BLaER1 treated with 17β-estradiol and CSF1 and Interleukin-3, amounts not matched to agents 10 nM and 100 nM (cell line): ENCODE data around the gene ACMSD.
A peak's percentile ranks its signal among the peaks of the same experiment; 100 is the strongest.

Source experiments
- H3K27ac ChIP-seq, 11 experiments: shearing (Covaris generic); formaldehyde crosslinking; 2 replicates each; pipeline ENCODE4 v1.8.1; 2022
- H3K27me3 ChIP-seq, 11 experiments: shearing (Covaris generic); formaldehyde crosslinking; 2 replicates each; pipeline ENCODE4 v1.8.1; 2022
- H3K36me3 ChIP-seq, 11 experiments: shearing (Covaris generic); formaldehyde crosslinking; 2 replicates each; pipeline ENCODE4 v1.8.1; 2022
- H3K4me1 ChIP-seq, 10 experiments: shearing (Covaris generic); formaldehyde crosslinking; 2 replicates each; pipeline ENCODE4 v1.8.1; 2022
- H3K4me2 ChIP-seq, 11 experiments: shearing (Covaris generic); formaldehyde crosslinking; 2 replicates each; pipeline ENCODE4 v1.8.1; 2022
- H3K4me3 ChIP-seq, 10 experiments: shearing (Covaris generic); formaldehyde crosslinking; 2 replicates each; pipeline ENCODE4 v1.8.1; 2022
- H3K9ac ChIP-seq, 11 experiments: shearing (Covaris generic); formaldehyde crosslinking; 2 replicates each; pipeline ENCODE4 v1.8.1; 2022
- H3K9me3 ChIP-seq, 11 experiments: shearing (Covaris generic); formaldehyde crosslinking; replicated peaks in 1 of 11; 2 replicates each; pipeline ENCODE4 v1.8.1; 2022
- H4K20me1 ChIP-seq, 11 experiments: shearing (Covaris generic); formaldehyde crosslinking; 2 replicates each; pipeline ENCODE4 v1.8.1; 2022
- Cebpa-rat ChIP-seq, 11 experiments: shearing (Covaris generic); IDR thresholded peaks; 2 replicates each; pipeline ENCODE4 v1.8.1; 2022

Gene ACMSD

GRCh38 chr2:134924912-134925311 is 86.5 kb downstream of the ACMSD start:
- Histone ChIP-seq H3K27ac (no peak overlapping the region), H3K4me2 (peak overlapping the region in 4 of 11 experiments; percentile 19 to 70 (median 48); a peak in 5 of 22 replicates)

GRCh38 chr2:134926231-134926931 is 88.0 kb downstream of the ACMSD start:
- H3K9ac ChIP-seq: no peak overlapping the region
- H3K4me2 ChIP-seq: peak overlapping the region in 8 of 11 experiments; percentile 6 to 70 (median 27); a peak in 17 of 22 replicates
- no peaks in the 10 kb centered on the region for H3K27me3 ChIP-seq
- H3K36me3 ChIP-seq: peaks cover 50 to 100% (median 97%) of the 10 kb centered on the region in 11 experiments
- no peak for TF ChIP-seq Cebpa-rat (IDR thresholded peaks at IDR 0.05)
- H3K27ac ChIP-seq: peak overlapping the region in 2 of 11 experiments; percentile 1 to 17; a peak in 2 of 22 replicates
- H3K4me1 ChIP-seq: peaks cover 12 to 70% (median 24%) of the 10 kb centered on the region in 10 experiments
- H3K4me3 ChIP-seq: no peak overlapping the region
- peaks cover 98 to 100% (median 100%) of the 10 kb centered on the region in 11 experiments for H4K20me1 ChIP-seq
- H3K9me3 ChIP-seq: peaks cover 0 to 17% (median 8%) of the 10 kb centered on the region in 11 experiments; a peak in 8 of 22 replicates

More at GRCh38 chr2:134924912-134925311, 86.5 kb downstream of the ACMSD start:
- Histone ChIP-seq H3K4me3 (no peak overlapping the region), H3K9ac (no peak overlapping the region), H3K27me3 (no peaks in the 10 kb centered on the region), H3K9me3 (peaks cover 0 to 17% (median 5%) of the 10 kb centered on the region in 11 experiments; a peak in 8 of 22 replicates), H3K36me3 (peaks cover 52 to 100% (median 87%) of the 10 kb centered on the region in 11 experiments), H3K4me1 (peaks cover 20 to 80% (median 35%) of the 10 kb centered on the region in 10 experiments), H4K20me1 (peaks cover 96 to 100% (median 100%) of the 10 kb centered on the region in 11 experiments)
- TF ChIP-seq Cebpa-rat (IDR thresholded peaks at IDR 0.05): no peak

- peak in 1 of 11 experiments; percentile 61; a peak in 1 of 22 replicates for TF ChIP-seq Cebpa-rat (IDR thresholded peaks at IDR 0.05)
- H3K4me2 ChIP-seq: peak overlapping the region in 3 of 11 experiments; percentile 12 to 70 (median 46); a peak in 4 of 22 replicates
- H3K9ac ChIP-seq: no peak overlapping the region
- H3K9me3 ChIP-seq: peaks cover 0 to 17% (median 8%) of the 10 kb centered on the region in 11 experiments; a peak in 8 of 22 replicates
- peaks cover 9 to 62% (median 21%) of the 10 kb centered on the region in 10 experiments; a peak in 17 of 20 replicates for H3K4me1 ChIP-seq
- peaks cover 99 to 100% (median 100%) of the 10 kb centered on the region in 11 experiments for H4K20me1 ChIP-seq
- peaks cover 43 to 100% (median 99%) of the 10 kb centered on the region in 11 experiments for H3K36me3 ChIP-seq
- H3K4me3 ChIP-seq: no peak overlapping the region
- H3K27ac ChIP-seq: no peak overlapping the region; a peak in 2 of 22 replicates
- H3K27me3 ChIP-seq: no peaks in the 10 kb centered on the region
Observed at GRCh38 chr2:134927195-134927594, 88.8 kb downstream of the ACMSD start.

- peak overlapping the region in 8 of 11 experiments; percentile 45 to 80 (median 64); a peak in 13 of 22 replicates for H3K4me2 ChIP-seq
- peaks cover 14 to 45% (median 29%) of the 10 kb centered on the region in 10 experiments for H3K4me1 ChIP-seq
- peaks cover 0 to 16% (median 8%) of the 10 kb centered on the region in 11 experiments; a peak in 8 of 22 replicates for H3K9me3 ChIP-seq
- no peak overlapping the region for H3K4me3 ChIP-seq
- no peak for TF ChIP-seq Cebpa-rat (IDR thresholded peaks at IDR 0.05)
- peaks cover 90 to 100% (median 99%) of the 10 kb centered on the region in 11 experiments for H4K20me1 ChIP-seq
- no peaks in the 10 kb centered on the region for H3K27me3 ChIP-seq
- no peak overlapping the region for H3K9ac ChIP-seq
- H3K36me3 ChIP-seq: peaks cover 33 to 99% (median 85%) of the 10 kb centered on the region in 11 experiments; a peak in 21 of 22 replicates
- H3K27ac ChIP-seq: no peak overlapping the region; a peak in 1 of 22 replicates
Observed at GRCh38 chr2:134932864-134933526, 94.6 kb downstream of the ACMSD start.

- H4K20me1 ChIP-seq: peaks cover 82 to 100% (median 98%) of the 10 kb centered on the region in 11 experiments
- no peak overlapping the region for H3K4me3 ChIP-seq
- H3K9ac ChIP-seq: no peak overlapping the region
- no peaks in the 10 kb centered on the region for H3K27me3 ChIP-seq
- H3K9me3 ChIP-seq: peaks cover 0 to 12% (median 8%) of the 10 kb centered on the region in 11 experiments; a peak in 8 of 22 replicates
- H3K27ac ChIP-seq: peak overlapping the region in 1 of 11 experiments; percentile 14; a peak in 1 of 22 replicates
- peaks cover 14 to 45% (median 29%) of the 10 kb centered on the region in 10 experiments for H3K4me1 ChIP-seq
- peaks cover 32 to 99% (median 85%) of the 10 kb centered on the region in 11 experiments; a peak in 21 of 22 replicates for H3K36me3 ChIP-seq
- H3K4me2 ChIP-seq: peak overlapping the region; percentile 38 to 80 (median 56); a peak in 17 of 22 replicates
- no peak for TF ChIP-seq Cebpa-rat (IDR thresholded peaks at IDR 0.05)
Observed at GRCh38 chr2:134933732-134934131, 95.3 kb downstream of the ACMSD start.

GRCh38 chr2:134934150-134934549 is 95.7 kb downstream of the ACMSD start:
- peaks cover 80 to 100% (median 96%) of the 10 kb centered on the region in 11 experiments for H4K20me1 ChIP-seq
- H3K9me3 ChIP-seq: peaks cover 0 to 10% (median 7%) of the 10 kb centered on the region in 11 experiments; a peak in 8 of 22 replicates
- peaks cover 34 to 99% (median 86%) of the 10 kb centered on the region in 11 experiments; a peak in 21 of 22 replicates for H3K36me3 ChIP-seq
- H3K27me3 ChIP-seq: no peaks in the 10 kb centered on the region
- no peak overlapping the region for H3K4me3 ChIP-seq
- peak overlapping the region in 2 of 11 experiments; percentile 2 to 16; a peak in 1 of 22 replicates for H3K27ac ChIP-seq
- 0 out of 22 replicates have a peak overlapping the region, but pooled peaks of 1 of the 11 experiments have one; percentile 3 for H3K9ac ChIP-seq
- peaks cover 14 to 45% (median 29%) of the 10 kb centered on the region in 10 experiments for H3K4me1 ChIP-seq
- TF ChIP-seq Cebpa-rat (IDR thresholded peaks at IDR 0.05): no peak
- peak overlapping the region; percentile 38 to 80 (median 56) for H3K4me2 ChIP-seq

- Histone ChIP-seq H3K27me3 (no peaks in the 10 kb centered on the region), H3K4me3 (no peak overlapping the region), H3K27ac (peak overlapping the region in 3 of 11 experiments; percentile 2 to 16 (median 9); a peak in 2 of 22 replicates), H3K4me1 (peaks cover 14 to 43% (median 29%) of the 10 kb centered on the region in 10 experiments), H3K9ac (no peak overlapping the region), H3K4me2 (peak overlapping the region; percentile 38 to 80 (median 56)), H4K20me1 (peaks cover 75 to 100% (median 93%) of the 10 kb centered on the region in 11 experiments), H3K36me3 (peaks cover 34 to 99% (median 86%) of the 10 kb centered on the region in 11 experiments), H3K9me3 (peaks cover 0 to 8% (median 2%) of the 10 kb centered on the region in 11 experiments; a peak in 6 of 22 replicates)
- TF ChIP-seq Cebpa-rat (IDR thresholded peaks at IDR 0.05): no peak
Observed at GRCh38 chr2:134934641-134935040, 96.2 kb downstream of the ACMSD start.

GRCh38 chr2:134936691-134937090 is 98.3 kb downstream of the ACMSD start:
- no peak overlapping the region for H3K9ac ChIP-seq
- H3K9me3 ChIP-seq: peaks cover 0 to 9% (median 0%) of the 10 kb centered on the region in 11 experiments; a peak in 3 of 22 replicates
- H3K27ac ChIP-seq: no peak overlapping the region
- H3K4me3 ChIP-seq: no peak overlapping the region
- H3K36me3 ChIP-seq: peaks cover 50 to 98% (median 84%) of the 10 kb centered on the region in 11 experiments
- H3K27me3 ChIP-seq: no peaks in the 10 kb centered on the region
- no peak overlapping the region for H3K4me2 ChIP-seq
- peaks cover 14 to 46% (median 29%) of the 10 kb centered on the region in 10 experiments for H3K4me1 ChIP-seq
- no peak for TF ChIP-seq Cebpa-rat (IDR thresholded peaks at IDR 0.05)
- H4K20me1 ChIP-seq: peaks cover 54 to 100% (median 75%) of the 10 kb centered on the region in 11 experiments
